Adrenal gland (tissue), 5 donors: ENCODE measurements around the gene NRXN2.

Source experiments
- POLR2A ChIP-seq, 2 donors: fragments of 450-650 bp; IDR thresholded peaks; one replicate each; pipeline ENCODE4 v1.6.1; 2017; ENCODE audit warnings: antibody characterized with exemption in 2 of 2, mild to moderate bottlenecking in 2 of 2, moderate library complexity in 1 of 2
- TF ChIP-seq, protein P1 (sequence below), 6 experiments: fragments of 450-650 bp in 4 of 6; fragments of 200-600 bp in 2 of 6; sonication (generic) in 1 of 6; IDR thresholded peaks; 1 replicate in 5 of 6; 2 replicates in 1 of 6; pipeline versions ENCODE4 v1.5.1 to v1.8.0; 2016 to 2021; ENCODE audit warnings: antibody characterized with exemption in 6 of 6, mild to moderate bottlenecking in 2 of 6, moderate library complexity in 1 of 6
- donor health status: DM: no; HTN: no; CAD: no.

DNA sequence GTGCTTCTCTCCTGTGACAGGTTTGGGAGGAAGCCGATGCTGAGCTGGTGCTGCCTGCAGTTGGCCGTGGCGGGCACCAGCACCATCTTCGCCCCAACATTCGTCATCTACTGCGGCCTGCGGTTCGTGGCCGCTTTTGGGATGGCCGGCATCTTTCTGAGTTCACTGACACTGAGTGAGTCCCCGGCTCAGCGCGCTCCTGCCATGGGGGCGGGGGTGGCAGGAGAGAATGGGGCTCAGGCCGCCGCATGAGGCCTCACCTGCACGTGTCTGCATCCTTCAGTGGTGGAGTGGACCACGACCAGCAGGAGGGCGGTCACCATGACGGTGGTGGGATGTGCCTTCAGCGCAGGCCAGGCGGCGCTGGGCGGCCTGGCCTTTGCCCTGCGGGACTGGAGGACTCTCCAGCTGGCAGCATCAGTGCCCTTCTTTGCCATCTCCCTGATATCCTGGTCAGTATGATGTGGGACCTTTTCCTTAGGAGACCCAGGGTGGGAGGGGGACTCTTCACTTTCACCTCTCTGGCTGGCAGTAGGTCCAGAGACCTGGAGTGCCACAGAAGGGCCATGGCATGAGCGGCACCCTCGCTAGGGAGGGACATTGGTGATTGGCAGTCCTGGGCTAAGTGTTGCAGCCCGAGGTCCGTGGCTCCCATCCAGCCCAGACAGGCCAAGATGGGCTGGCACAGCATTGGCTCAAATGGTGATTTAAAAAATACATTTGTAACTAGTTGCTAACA is 160.8 kb downstream of the NRXN2 start:
- no peak for TF ChIP-seq POLR2A (IDR thresholded peaks at IDR 0.05)
- TF ChIP-seq, protein P1, sequence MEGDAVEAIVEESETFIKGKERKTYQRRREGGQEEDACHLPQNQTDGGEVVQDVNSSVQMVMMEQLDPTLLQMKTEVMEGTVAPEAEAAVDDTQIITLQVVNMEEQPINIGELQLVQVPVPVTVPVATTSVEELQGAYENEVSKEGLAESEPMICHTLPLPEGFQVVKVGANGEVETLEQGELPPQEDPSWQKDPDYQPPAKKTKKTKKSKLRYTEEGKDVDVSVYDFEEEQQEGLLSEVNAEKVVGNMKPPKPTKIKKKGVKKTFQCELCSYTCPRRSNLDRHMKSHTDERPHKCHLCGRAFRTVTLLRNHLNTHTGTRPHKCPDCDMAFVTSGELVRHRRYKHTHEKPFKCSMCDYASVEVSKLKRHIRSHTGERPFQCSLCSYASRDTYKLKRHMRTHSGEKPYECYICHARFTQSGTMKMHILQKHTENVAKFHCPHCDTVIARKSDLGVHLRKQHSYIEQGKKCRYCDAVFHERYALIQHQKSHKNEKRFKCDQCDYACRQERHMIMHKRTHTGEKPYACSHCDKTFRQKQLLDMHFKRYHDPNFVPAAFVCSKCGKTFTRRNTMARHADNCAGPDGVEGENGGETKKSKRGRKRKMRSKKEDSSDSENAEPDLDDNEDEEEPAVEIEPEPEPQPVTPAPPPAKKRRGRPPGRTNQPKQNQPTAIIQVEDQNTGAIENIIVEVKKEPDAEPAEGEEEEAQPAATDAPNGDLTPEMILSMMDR (IDR thresholded peaks at IDR 0.05) = no peak
